ENCODE data around the gene ADARB2. TPM values are rescaled to one million over a fixed set of nuclear protein-coding genes. Genes with fewer than 3 reads are reported as not detected.

Gene ADARB2
- total RNA-seq, 1 experiment from 2014 or later: not detected

GRCh38 chr10:1520909-1521565, 216.3 kb downstream of the ADARB2 start:
- no TSS peak for BruUV-seq (replicated peaks)
- Mint-ChIP-seq H3K36me3 (ENCODE audit: insufficient read depth, unreplicated experiment) (no peaks in the 10 kb centered on the region), H3K27ac (ENCODE audit: unreplicated experiment) (no peak overlapping the region), H3K9me3 (ENCODE audit: low read depth, unreplicated experiment) (peaks cover 5% of the 10 kb centered on the region), H3K4me3 (ENCODE audit: low read depth, unreplicated experiment) (no peak overlapping the region), H3K4me1 (ENCODE audit: low read depth, unreplicated experiment) (no peaks in the 10 kb centered on the region), H3K27me3 (ENCODE audit: unreplicated experiment) (peaks cover 49% of the 10 kb centered on the region)
- no peak for DNase-seq
- intact Hi-C loops (cut with micrococcal nuclease; ENCODE audit: unreplicated experiment): no loop called here
- no peak for TF ChIP-seq CTCF (IDR thresholded peaks at IDR 0.05; ENCODE audit: unreplicated experiment)
- CTCF ChIA-PET: no interaction called here

- no peaks in the 10 kb centered on the region for H3K36me3 Mint-ChIP-seq (ENCODE audit: insufficient read depth, unreplicated experiment)
- no TSS peak for BruUV-seq (replicated peaks)
- H3K9me3 Mint-ChIP-seq (ENCODE audit: low read depth, unreplicated experiment): peaks cover 2% of the 10 kb centered on the region
- CTCF ChIA-PET: no interaction called here
- no peak overlapping the region for H3K4me3 Mint-ChIP-seq (ENCODE audit: low read depth, unreplicated experiment)
- no peak overlapping the region for H3K27ac Mint-ChIP-seq (ENCODE audit: unreplicated experiment)
- no peak for TF ChIP-seq CTCF (IDR thresholded peaks at IDR 0.05; ENCODE audit: unreplicated experiment)
- no peaks in the 10 kb centered on the region for H3K4me1 Mint-ChIP-seq (ENCODE audit: low read depth, unreplicated experiment)
- no peak for DNase-seq
- H3K27me3 Mint-ChIP-seq (ENCODE audit: unreplicated experiment): peaks cover 48% of the 10 kb centered on the region
- intact Hi-C loops (cut with micrococcal nuclease; ENCODE audit: unreplicated experiment): no loop called here
These were observed 217.9 kb downstream of the ADARB2 start for GRCh38 chr10:1519391-1519790.

DNA sequence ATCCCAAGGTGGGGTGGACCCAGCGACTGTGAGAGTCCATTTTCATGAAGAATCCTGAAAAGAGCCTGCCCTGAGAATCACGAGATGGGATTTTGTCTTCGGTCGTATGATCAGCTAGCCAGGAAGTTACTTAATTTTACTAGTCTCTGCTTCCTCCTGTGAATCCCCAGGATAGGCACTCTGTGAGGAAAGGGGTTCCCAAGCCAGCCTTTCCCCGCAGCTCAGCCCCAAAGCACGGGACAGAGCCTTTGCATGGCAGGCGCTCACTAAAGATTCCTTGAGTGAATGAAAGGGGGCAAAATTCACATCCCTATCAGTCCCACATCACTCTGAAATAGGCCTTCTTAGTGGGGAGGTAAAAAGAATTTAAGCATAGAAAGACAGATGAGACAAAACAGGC, 219.6 kb downstream of the ADARB2 start:
- no peak overlapping the region for H3K27ac Mint-ChIP-seq (ENCODE audit: unreplicated experiment)
- H3K9me3 Mint-ChIP-seq (ENCODE audit: low read depth, unreplicated experiment): peaks cover 2% of the 10 kb centered on the region
- H3K4me3 Mint-ChIP-seq (ENCODE audit: low read depth, unreplicated experiment): no peak overlapping the region
- intact Hi-C loops (cut with micrococcal nuclease; ENCODE audit: unreplicated experiment): no loop called here
- no peak for DNase-seq
- H3K36me3 Mint-ChIP-seq (ENCODE audit: insufficient read depth, unreplicated experiment): no peaks in the 10 kb centered on the region
- TF ChIP-seq CTCF (IDR thresholded peaks at IDR 0.05; ENCODE audit: unreplicated experiment): no peak
- peaks cover 31% of the 10 kb centered on the region for H3K27me3 Mint-ChIP-seq (ENCODE audit: unreplicated experiment)
- BruUV-seq (replicated peaks): no TSS peak
- CTCF ChIA-PET: no interaction called here
- H3K4me1 Mint-ChIP-seq (ENCODE audit: low read depth, unreplicated experiment): no peaks in the 10 kb centered on the region

- no TSS peak for BruUV-seq (replicated peaks)
These were observed 220.7 kb downstream of the ADARB2 start for GRCh38 chr10:1516492-1517165.

More at GRCh38 chr10:1516492-1517165, 220.7 kb downstream of the ADARB2 start:
- Mint-ChIP-seq H3K27ac (ENCODE audit: unreplicated experiment) (no peak overlapping the region), H3K4me1 (ENCODE audit: low read depth, unreplicated experiment) (no peaks in the 10 kb centered on the region), H3K4me3 (ENCODE audit: low read depth, unreplicated experiment) (no peak overlapping the region), H3K9me3 (ENCODE audit: low read depth, unreplicated experiment) (peaks cover 2% of the 10 kb centered on the region), H3K27me3 (ENCODE audit: unreplicated experiment) (peaks cover 20% of the 10 kb centered on the region), H3K36me3 (ENCODE audit: insufficient read depth, unreplicated experiment) (no peaks in the 10 kb centered on the region)
- no peak for DNase-seq
- TF ChIP-seq CTCF (IDR thresholded peaks at IDR 0.05; ENCODE audit: unreplicated experiment): no peak
- CTCF ChIA-PET: no interaction called here
- intact Hi-C loops (cut with micrococcal nuclease; ENCODE audit: unreplicated experiment): no loop called here

Data from Calu3 (cell line).